Right forelimb (tissue), 1 donor: ENCODE data around the gene BMP8B.

Experiments
- DNase-seq: peaks from one replicate; pipeline ENCODE4 v3.0.0-alpha.2; 2018

BMP8B gene

GRCh38 chr1:39757501-39757900 is 31.2 kb downstream of the BMP8B start:
- no peak for DNase-seq

GRCh38 chr1:39755965-39756659 is 32.6 kb downstream of the BMP8B start:
- no peak for DNase-seq

GRCh38 chr1:39754906-39755504 is 33.7 kb downstream of the BMP8B start:
- DNase-seq: no peak

- no peak for DNase-seq
These were observed 34.6 kb downstream of the BMP8B start for GRCh38 chr1:39754026-39754570.

GRCh38 chr1:39753132-39754025 is 35.3 kb downstream of the BMP8B start:
- no peak for DNase-seq

- DNase-seq: no peak
These were observed 36.0 kb downstream of the BMP8B start for GRCh38 chr1:39752703-39753102.

GRCh38 chr1:39751595-39751994 is 37.1 kb downstream of the BMP8B start:
- no peak for DNase-seq

GRCh38 chr1:39745016-39745670 is 43.5 kb downstream of the BMP8B start:
- DNase-seq: no peak

GRCh38 chr1:39738622-39739366 is 49.9 kb downstream of the BMP8B start, which contains the start of gene PPIE:
Gene PPIE, plus strand, starts transcription at chr1:39738882. Its CDS starts 19 bp downstream, at chr1:39738901.
- DNase-seq: peak; percentile 93

- no peak for DNase-seq
These were observed 51.0 kb downstream of the BMP8B start for GRCh38 chr1:39737546-39738169.

- DNase-seq: no peak
These were observed 52.9 kb downstream of the BMP8B start for GRCh38 chr1:39735731-39736130.

GRCh38 chr1:39733161-39733560 is 55.5 kb downstream of the BMP8B start:
- no peak for DNase-seq

- DNase-seq: no peak
These were observed 55.9 kb downstream of the BMP8B start for GRCh38 chr1:39732730-39733129.

- DNase-seq: no peak
These were observed 58.8 kb downstream of the BMP8B start for GRCh38 chr1:39729842-39730241.

GRCh38 chr1:39729030-39729429 is 59.6 kb downstream of the BMP8B start:
- no peak for DNase-seq

- DNase-seq: no peak
These were observed 60.7 kb downstream of the BMP8B start for GRCh38 chr1:39727932-39728317.

GRCh38 chr1:39727221-39727931 is 61.3 kb downstream of the BMP8B start:
- DNase-seq: no peak

- DNase-seq: no peak
These were observed 62.1 kb downstream of the BMP8B start for GRCh38 chr1:39726600-39726999.

GRCh38 chr1:39722495-39722894 is 66.2 kb downstream of the BMP8B start:
- no peak for DNase-seq

GRCh38 chr1:39721664-39722063 is 67.0 kb downstream of the BMP8B start:
- DNase-seq: no peak
